ENCODE data around the gene GP2. TPM values are rescaled to one million over a fixed set of nuclear protein-coding genes. Genes with fewer than 3 reads are reported as not detected.

The GP2 gene
- total and polyA plus RNA-seq, 2 of the 4 experiments (the other 2 are of a cell fraction): not detected

GRCh38 chr16:20347666-20348364 is 20.5 kb upstream of the GP2 start (continued):
- no peak for TF ChIP-seq CTCF (conservative IDR thresholded peaks at IDR 0.05; ENCODE audit: low read depth, low read length)
- no peak for TF ChIP-seq RFX5 (IDR thresholded peaks at IDR 0.05; ENCODE audit: low read depth, low read length)
- TF ChIP-seq MAZ (IDR thresholded peaks at IDR 0.05; ENCODE audit: borderline replicate concordance, low read depth, low read length): no peak

GRCh38 chr16:20344611-20345010 is 17.3 kb upstream of the GP2 start:
- Histone ChIP-seq H3K9ac (ENCODE audit: low read depth, low read length) (no peak overlapping the region), H3K27me3 (ENCODE audit: control insufficient read depth, insufficient read depth, low read length) (no peaks in the 10 kb centered on the region), H3K4me2 (ENCODE audit: low read depth, low read length) (no peak overlapping the region), H2BK120ac (ENCODE audit: low read depth, low read length) (no peak overlapping the region), H2AK5ac (ENCODE audit: low read depth, low read length) (no peak overlapping the region), H3K4ac (ENCODE audit: low read depth, low read length) (no peak overlapping the region), H2AFZ (replicated peaks; ENCODE audit: low read length, poor library complexity) (no peak overlapping the region), H3K18ac (ENCODE audit: low read depth, low read length) (no peak overlapping the region), H4K20me1 (ENCODE audit: insufficient read depth, low read length) (no peaks in the 10 kb centered on the region), H3K79me1 (ENCODE audit: low read depth in 1 of 2, low read length in 2 of 2) (no peaks in the 10 kb centered on the region), H3K4me1 (ENCODE audit: control insufficient read depth, insufficient read depth, low read length) (no peaks in the 10 kb centered on the region), H3K4me3 (ENCODE audit: insufficient read depth, low read depth, low read length) (no peak overlapping the region), H4K8ac (ENCODE audit: low read depth in 2 of 2, low read length in 2 of 2) (no peak overlapping the region), H3K36me3 (ENCODE audit: control insufficient read depth, insufficient read depth, low read length) (no peaks in the 10 kb centered on the region), H2BK20ac (ENCODE audit: low read depth, low read length) (no peak overlapping the region), H3K27ac (ENCODE audit: insufficient read depth, low read length) (no peak overlapping the region), H3K9me1 (ENCODE audit: insufficient read depth, low read length) (no peaks in the 10 kb centered on the region), H3K14ac (replicated peaks; ENCODE audit: low read depth, low read length) (no peak overlapping the region), H2AK9ac (replicated peaks; ENCODE audit: low read depth, low read length, poor library complexity) (no peak overlapping the region), H4K5ac (ENCODE audit: low read depth, low read length) (no peak overlapping the region), H4K91ac (ENCODE audit: insufficient read depth, low read depth, low read length) (no peak overlapping the region), H3K23ac (ENCODE audit: low read depth, low read length) (no peak overlapping the region), H2BK5ac (ENCODE audit: low read depth, low read length, poor library complexity, severe bottlenecking) (no peak overlapping the region), H3K9me3 (ENCODE audit: control insufficient read depth, insufficient read depth, low read length) (peaks cover 17% of the 10 kb centered on the region; the same call in 1 of the 2 replicates), H2BK15ac (ENCODE audit: low read depth, low read length) (no peak overlapping the region), H3K56ac (ENCODE audit: extremely low read depth, insufficient read depth, low read length) (no peak overlapping the region)
- in situ Hi-C loops (cut with MboI; ENCODE audit: low sequenced_read_pairs) (loop anchor here (25.0 kb wide), 1 partner anchor 182 kb away; no protein-coding TSS in a partner anchor), dilution Hi-C loops (cut with HindIII; ENCODE audit: low sequenced_read_pairs, unreplicated experiment) (no loop called here), intact Hi-C loops (cut with micrococcal nuclease) (no loop called here)
- CTCF ChIA-PET: interaction anchor here (0.7 kb wide), 1 partner anchor 10 kb away, joined by 3 read pairs; no protein-coding TSS in a partner anchor
- POLR2A ChIA-PET (ENCODE audit: unreplicated experiment): no interaction called here
- no CpG with 5 or more reads among the region's 5 CpGs for WGBS, 2 experiments (ENCODE audit: extremely low coverage in 2 of 2, insufficient read length in 1 of 2)
- no TSS peak for BruUV-seq (replicated peaks)
- ATAC-seq (ENCODE audit: low read depth): no peak
- TF ChIP-seq MAFK (IDR thresholded peaks at IDR 0.05; ENCODE audit: low read depth, low read length): no peak
- no peak for TF ChIP-seq FOS (IDR thresholded peaks at IDR 0.05; ENCODE audit: low read depth, low read length)
- TF ChIP-seq ELK1 (IDR thresholded peaks at IDR 0.05; ENCODE audit: borderline replicate concordance, low read depth, low read length): no peak
- no peak for TF ChIP-seq RAD21 (IDR thresholded peaks at IDR 0.05; ENCODE audit: low read length)
- TF ChIP-seq USF2 (IDR thresholded peaks at IDR 0.05; ENCODE audit: low read depth, low read length): no peak
- no peak for TF ChIP-seq RFX5 (IDR thresholded peaks at IDR 0.05; ENCODE audit: low read depth, low read length)
- no peak for TF ChIP-seq CEBPB (IDR thresholded peaks at IDR 0.05; ENCODE audit: low read depth, low read length)
- DNase-seq: no peak
